ENCODE measurements around the gene ARID1B. TPM values are rescaled to one million over a fixed set of nuclear protein-coding genes. Genes with fewer than 3 reads are reported as not detected.

The ARID1B gene
- total RNA-seq, 1 experiment from 2014 or later = 63.9 TPM

GRCh38 chr6:156992020-156992804 is 215.0 kb downstream of the ARID1B start:
- Mint-ChIP-seq H3K4me1 (ENCODE audit: insufficient read depth, unreplicated experiment) (peaks cover 14% of the 10 kb centered on the region), H3K36me3 (ENCODE audit: insufficient read depth, unreplicated experiment) (no peaks in the 10 kb centered on the region), H3K9me3 (ENCODE audit: unreplicated experiment) (no peaks in the 10 kb centered on the region), H3K4me3 (ENCODE audit: unreplicated experiment) (no peak overlapping the region), H3K27me3 (ENCODE audit: insufficient read depth, unreplicated experiment) (no peaks in the 10 kb centered on the region), H3K27ac (ENCODE audit: low read depth, unreplicated experiment) (no peak overlapping the region)
- intact Hi-C loops (cut with micrococcal nuclease) = no loop called here
- TF ChIP-seq CTCF (IDR thresholded peaks at IDR 0.05; ENCODE audit: unreplicated experiment) = no peak
- CTCF ChIA-PET = interaction anchor here (0.5 kb wide), 1 partner anchor 12 kb away, joined by 3 read pairs; no protein-coding TSS in a partner anchor
- no peak for DNase-seq (ENCODE audit: unreplicated experiment)
- POLR2A ChIA-PET = interaction anchor here (0.7 to 1.2 kb wide), 4 partner anchors 9 to 42 kb away, joined by 3 to 4 read pairs (median 3); no protein-coding TSS in a partner anchor
- BruUV-seq (replicated peaks) = no TSS peak

- Mint-ChIP-seq H3K9me3 (ENCODE audit: unreplicated experiment) (no peaks in the 10 kb centered on the region), H3K4me1 (ENCODE audit: insufficient read depth, unreplicated experiment) (peaks cover 5% of the 10 kb centered on the region), H3K27me3 (ENCODE audit: insufficient read depth, unreplicated experiment) (no peaks in the 10 kb centered on the region), H3K36me3 (ENCODE audit: insufficient read depth, unreplicated experiment) (no peaks in the 10 kb centered on the region), H3K4me3 (ENCODE audit: unreplicated experiment) (no peak overlapping the region), H3K27ac (ENCODE audit: low read depth, unreplicated experiment) (no peak overlapping the region)
- no peak for TF ChIP-seq CTCF (IDR thresholded peaks at IDR 0.05; ENCODE audit: unreplicated experiment)
- CTCF ChIA-PET = interaction anchor here (0.7 kb wide), 1 partner anchor 9 kb away, joined by 6 read pairs; no protein-coding TSS in a partner anchor
- no peak for DNase-seq (ENCODE audit: unreplicated experiment)
- no TSS peak for BruUV-seq (replicated peaks)
- POLR2A ChIA-PET = interaction anchor here (0.6 to 1.0 kb wide), 2 partner anchors 8 to 214 kb away, joined by 3 read pairs; no protein-coding TSS in a partner anchor
- intact Hi-C loops (cut with micrococcal nuclease) = no loop called here
Measured at GRCh38 chr6:156993713-156994112, 216.5 kb downstream of the ARID1B start.

GRCh38 chr6:156994215-156995076 is 217.3 kb downstream of the ARID1B start:
- no peaks in the 10 kb centered on the region for H3K4me1 Mint-ChIP-seq (ENCODE audit: insufficient read depth, unreplicated experiment)
- CTCF ChIA-PET = interaction anchor here (0.7 to 1.4 kb wide), 3 partner anchors 8 to 10 kb away, joined by 3 to 6 read pairs (median 5); no protein-coding TSS in a partner anchor
- TF ChIP-seq CTCF (IDR thresholded peaks at IDR 0.05; ENCODE audit: unreplicated experiment) = no peak
- no peak overlapping the region for H3K27ac Mint-ChIP-seq (ENCODE audit: low read depth, unreplicated experiment)
- H3K36me3 Mint-ChIP-seq (ENCODE audit: insufficient read depth, unreplicated experiment) = no peaks in the 10 kb centered on the region
- intact Hi-C loops (cut with micrococcal nuclease) = no loop called here
- DNase-seq (ENCODE audit: unreplicated experiment) = no peak
- no TSS peak for BruUV-seq (replicated peaks)
- H3K4me3 Mint-ChIP-seq (ENCODE audit: unreplicated experiment) = no peak overlapping the region
- H3K9me3 Mint-ChIP-seq (ENCODE audit: unreplicated experiment) = no peaks in the 10 kb centered on the region
- H3K27me3 Mint-ChIP-seq (ENCODE audit: insufficient read depth, unreplicated experiment) = no peaks in the 10 kb centered on the region
- POLR2A ChIA-PET = interaction anchor here (0.6 kb wide), 1 partner anchor 214 kb away, joined by 3 read pairs; no protein-coding TSS in a partner anchor

- ChIA-PET POLR2A (interaction anchor here (0.8 to 1.1 kb wide), 3 partner anchors 19 to 31 kb away, joined by 3 to 4 read pairs (median 3); no protein-coding TSS in a partner anchor), CTCF (interaction anchor here (0.6 to 1.4 kb wide), 4 partner anchors 9 to 1706 kb away, joined by 3 to 5 read pairs (median 4); no protein-coding TSS in a partner anchor)
- no peaks in the 10 kb centered on the region for H3K4me1 Mint-ChIP-seq (ENCODE audit: insufficient read depth, unreplicated experiment)
- H3K27me3 Mint-ChIP-seq (ENCODE audit: insufficient read depth, unreplicated experiment) = no peaks in the 10 kb centered on the region
- no peak for DNase-seq (ENCODE audit: unreplicated experiment)
- no peak for TF ChIP-seq CTCF (IDR thresholded peaks at IDR 0.05; ENCODE audit: unreplicated experiment)
- H3K9me3 Mint-ChIP-seq (ENCODE audit: unreplicated experiment) = no peaks in the 10 kb centered on the region
- no peak overlapping the region for H3K27ac Mint-ChIP-seq (ENCODE audit: low read depth, unreplicated experiment)
- H3K36me3 Mint-ChIP-seq (ENCODE audit: insufficient read depth, unreplicated experiment) = no peaks in the 10 kb centered on the region
- intact Hi-C loops (cut with micrococcal nuclease) = no loop called here
- no peak overlapping the region for H3K4me3 Mint-ChIP-seq (ENCODE audit: unreplicated experiment)
- no TSS peak for BruUV-seq (replicated peaks)
Measured at GRCh38 chr6:156995502-156995901, 218.3 kb downstream of the ARID1B start.

Measured in MCF 10A (cell line).